Sigmoid colon (tissue), 7 donors: ENCODE data around the gene HNRNPLL. TPM values are rescaled to one million over a fixed set of nuclear protein-coding genes. Genes with fewer than 3 reads are reported as not detected.
A peak's percentile ranks its signal among the peaks of the same experiment; 100 is the strongest.

Experiments used
- DNase-seq: peaks from one replicate; pipeline ENCODE4 v3.0.0-alpha.2; 2019
- H3K27ac ChIP-seq, 4 donors: fragments of 200-600 bp; sonication (generic); one replicate each; pipeline ENCODE4 v1.5.1; 2016 to 2019; ENCODE audit warnings: mild to moderate bottlenecking in 1 of 4
- H3K27me3 ChIP-seq, 3 donors: fragments of 200-600 bp; sonication (generic); one replicate each; pipeline ENCODE4 v1.5.1; 2019; ENCODE audit warnings: mild to moderate bottlenecking in 1 of 3
- H3K36me3 ChIP-seq, 4 donors: fragments of 200-600 bp; sonication (generic); one replicate each; pipeline ENCODE4 v1.5.1; 2016 to 2019
- H3K4me1 ChIP-seq, 4 donors: fragments of 200-600 bp; sonication (generic); one replicate each; pipeline ENCODE4 v1.5.1; 2017 to 2019
- H3K4me3 ChIP-seq, 4 donors: fragments of 200-600 bp; sonication (generic); one replicate each; pipeline ENCODE4 v1.5.1; 2017 to 2019; ENCODE audit warnings: mild to moderate bottlenecking in 2 of 4, moderate library complexity in 1 of 4
- H3K9me3 ChIP-seq, 4 donors: fragments of 200-600 bp in 3 of 4; sonication (generic) in 3 of 4; one replicate each; pipeline versions ENCODE4 v1.5.1 to v1.6.1; 2013 to 2019
- EP300 ChIP-seq, 4 donors: sonication (generic); formaldehyde crosslinking; IDR thresholded peaks; one replicate each; pipeline ENCODE4 v1.6.1; 2017; ENCODE audit warnings: antibody characterized with exemption in 4 of 4
- POLR2A ChIP-seq, 2 donors: fragments of 450-650 bp; IDR thresholded peaks; one replicate each; pipeline ENCODE4 v1.6.1; 2016; ENCODE audit warnings: antibody characterized with exemption in 2 of 2, mild to moderate bottlenecking in 2 of 2, moderate library complexity in 2 of 2
- POLR2AphosphoS5 ChIP-seq, 4 donors: sonication (generic); formaldehyde crosslinking; IDR thresholded peaks; one replicate each; pipeline ENCODE4 v1.6.1; 2017; ENCODE audit warnings: antibody characterized with exemption in 4 of 4
- WGBS, 2 donors: extraction: QIAGEN DNeasy Blood & Tissue Kit; methylation state at CpG; one replicate each; pipeline ENCODE4 v1.1.7; 2013; 5-methylcytosine and 5-hydroxymethylcytosine counted together
- intact Hi-C: fragments of 100-400 bp; cut with DNase I; formaldehyde crosslinking; loops from one replicate; pipeline ENCODE4 v1.15.1; 2023
- polyA plus RNA-seq, 3 donors: library from polyadenylated mRNA; stranded (reverse); fragments of 200-250 nt; gene quantifications; one replicate each; pipeline ENCODE4 v1.2.3, GENCODE V29; 2013
- total RNA-seq, 4 donors: library from RNA; depleted of rRNA; stranded (reverse); fragments of >200 nt; gene quantifications; one replicate each; pipeline ENCODE4 v1.1.0, GENCODE V29; 2016
- TF ChIP-seq, protein P1 (sequence below), 4 experiments: fragments of 450-650 bp in 3 of 4; fragments of 200-600 bp in 1 of 4; IDR thresholded peaks; one replicate each; pipeline ENCODE4 v1.5.1; 2016 to 2019; ENCODE audit warnings: antibody characterized with exemption in 4 of 4, mild to moderate bottlenecking in 3 of 4, moderate library complexity in 2 of 4
- donor health status: healthy with polysubstance abuse.
- donor health status: Bipolar disorder and iron deficiency.
- donor health status: healthy.

HNRNPLL gene
- total and polyA plus RNA-seq, 7 donors, result 16.1 to 82.0 (median 63.7) TPM

DNA sequence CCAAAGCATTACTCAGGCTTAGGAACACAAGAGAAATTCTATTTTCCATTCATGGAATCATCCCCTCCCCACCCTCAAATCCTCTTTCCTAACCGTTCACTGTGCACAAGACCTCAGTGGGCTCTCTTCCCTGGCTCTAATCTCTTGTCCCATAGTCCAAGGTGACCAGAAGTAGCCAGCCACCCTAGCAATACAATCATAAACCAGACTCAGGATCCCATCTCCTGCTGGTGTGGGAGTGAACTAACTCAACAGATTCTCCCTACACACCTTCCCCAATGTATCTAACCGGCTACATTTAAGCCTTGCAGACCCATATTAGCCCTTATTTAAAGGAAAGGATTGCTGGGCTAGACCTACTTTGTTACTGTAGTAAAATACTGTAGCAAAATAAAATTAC lies 45.5 kb downstream of the HNRNPLL start:
- no peak overlapping the region for H3K27ac ChIP-seq
- H3K36me3 ChIP-seq, result peaks cover 0 to 30% (median 3%) of the 10 kb centered on the region in 4 donors
- intact Hi-C loops, result no loop called here
- no peak overlapping the region for H3K4me3 ChIP-seq
- H3K9me3 ChIP-seq, result no peaks in the 10 kb centered on the region
- H3K27me3 ChIP-seq, result no peaks in the 10 kb centered on the region
- no peak for DNase-seq
- WGBS, 2 donors, result 86 to 91% methylated on average over 2 of the region's 2 CpGs
- H3K4me1 ChIP-seq, result no peaks in the 10 kb centered on the region
- TF ChIP-seq POLR2A (IDR thresholded peaks at IDR 0.05), result no peak
- TF ChIP-seq, protein P1, sequence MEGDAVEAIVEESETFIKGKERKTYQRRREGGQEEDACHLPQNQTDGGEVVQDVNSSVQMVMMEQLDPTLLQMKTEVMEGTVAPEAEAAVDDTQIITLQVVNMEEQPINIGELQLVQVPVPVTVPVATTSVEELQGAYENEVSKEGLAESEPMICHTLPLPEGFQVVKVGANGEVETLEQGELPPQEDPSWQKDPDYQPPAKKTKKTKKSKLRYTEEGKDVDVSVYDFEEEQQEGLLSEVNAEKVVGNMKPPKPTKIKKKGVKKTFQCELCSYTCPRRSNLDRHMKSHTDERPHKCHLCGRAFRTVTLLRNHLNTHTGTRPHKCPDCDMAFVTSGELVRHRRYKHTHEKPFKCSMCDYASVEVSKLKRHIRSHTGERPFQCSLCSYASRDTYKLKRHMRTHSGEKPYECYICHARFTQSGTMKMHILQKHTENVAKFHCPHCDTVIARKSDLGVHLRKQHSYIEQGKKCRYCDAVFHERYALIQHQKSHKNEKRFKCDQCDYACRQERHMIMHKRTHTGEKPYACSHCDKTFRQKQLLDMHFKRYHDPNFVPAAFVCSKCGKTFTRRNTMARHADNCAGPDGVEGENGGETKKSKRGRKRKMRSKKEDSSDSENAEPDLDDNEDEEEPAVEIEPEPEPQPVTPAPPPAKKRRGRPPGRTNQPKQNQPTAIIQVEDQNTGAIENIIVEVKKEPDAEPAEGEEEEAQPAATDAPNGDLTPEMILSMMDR (IDR thresholded peaks at IDR 0.05), result no peak
- no peak for TF ChIP-seq POLR2AphosphoS5 (IDR thresholded peaks at IDR 0.05)
- TF ChIP-seq EP300 (IDR thresholded peaks at IDR 0.05), result no peak

DNA sequence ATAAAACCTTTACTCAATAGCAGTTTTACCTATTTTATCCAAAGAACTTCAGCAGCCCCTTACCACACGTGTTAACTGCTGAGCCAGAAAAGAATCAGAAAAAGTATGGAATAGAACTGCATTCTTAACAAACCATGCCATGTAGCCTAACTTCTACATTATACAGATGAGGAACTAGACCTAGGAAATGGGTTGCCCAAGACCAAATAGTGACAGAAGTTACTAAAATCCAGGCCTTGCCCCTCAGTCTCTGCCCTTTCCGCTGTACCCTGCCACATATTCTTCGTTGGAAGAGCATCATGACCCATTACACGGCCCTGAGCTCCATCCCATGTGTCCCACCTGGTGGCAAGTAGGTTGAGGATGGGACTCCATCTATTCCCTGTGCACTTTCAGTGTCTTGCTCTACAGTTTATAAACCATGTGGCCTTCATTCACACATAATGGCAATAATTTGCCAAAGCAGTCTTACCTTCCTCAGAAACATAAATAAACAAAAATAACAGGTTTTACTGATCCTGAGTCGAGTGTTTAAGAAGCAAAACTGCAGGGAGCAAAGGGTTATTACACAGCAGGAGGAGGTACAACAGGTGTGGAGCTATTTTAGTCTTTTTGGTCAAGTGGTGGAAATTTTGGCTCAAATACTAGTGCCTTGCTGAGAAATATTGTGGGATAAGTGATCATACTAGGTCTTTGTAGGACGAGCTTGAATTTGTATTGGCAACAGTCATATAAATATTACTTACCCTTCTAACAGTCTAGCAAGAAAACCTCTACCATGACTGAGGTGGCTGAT lies 46.5 kb downstream of the HNRNPLL start:
- DNase-seq, result no peak
- no peak for TF ChIP-seq EP300 (IDR thresholded peaks at IDR 0.05)
- no peak for TF ChIP-seq POLR2A (IDR thresholded peaks at IDR 0.05)
- TF ChIP-seq, protein P1 (IDR thresholded peaks at IDR 0.05), result no peak
- TF ChIP-seq POLR2AphosphoS5 (IDR thresholded peaks at IDR 0.05), result no peak
- H3K27me3 ChIP-seq, result no peaks in the 10 kb centered on the region
- H3K4me1 ChIP-seq, result no peaks in the 10 kb centered on the region
- intact Hi-C loops, result no loop called here
- 86 to 90% methylated on average over 6 of the region's 6 CpGs for WGBS, 2 donors
- no peak overlapping the region for H3K4me3 ChIP-seq
- no peaks in the 10 kb centered on the region for H3K9me3 ChIP-seq
- H3K36me3 ChIP-seq, result peaks cover 0 to 20% (median 3%) of the 10 kb centered on the region in 4 donors
- H3K27ac ChIP-seq, result no peak overlapping the region

DNA sequence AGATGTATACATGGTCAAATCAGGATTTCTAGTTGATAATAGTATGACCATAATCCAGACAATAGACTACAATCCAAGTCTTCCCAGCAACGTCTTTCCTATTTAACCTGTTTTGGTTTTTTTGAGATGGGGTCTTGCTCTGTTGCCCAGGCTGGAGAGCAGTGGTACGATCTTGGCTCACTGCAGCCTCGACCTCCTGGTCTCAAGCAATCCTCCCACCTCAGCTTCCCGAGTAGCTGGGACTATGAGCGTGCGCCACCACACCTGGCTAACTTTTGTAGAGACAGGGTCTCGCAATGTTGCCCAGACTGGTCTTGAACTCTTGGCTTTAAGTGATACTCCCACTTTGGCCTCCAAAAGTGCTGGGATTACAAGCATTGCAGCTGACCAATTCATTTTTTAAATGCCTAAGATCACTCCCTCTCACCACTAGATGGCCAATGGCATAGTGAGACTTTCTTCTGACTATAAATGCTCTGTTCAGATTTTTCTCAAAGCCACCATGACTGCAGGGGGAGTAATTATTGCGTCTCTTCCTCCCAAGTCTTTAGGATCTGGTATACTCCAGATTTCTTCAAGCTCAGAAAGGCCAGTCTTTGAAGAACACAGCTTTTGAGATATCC lies 47.6 kb downstream of the HNRNPLL start:
- no peak overlapping the region for H3K27ac ChIP-seq
- H3K4me1 ChIP-seq, result no peaks in the 10 kb centered on the region
- no peaks in the 10 kb centered on the region for H3K27me3 ChIP-seq
- TF ChIP-seq EP300 (IDR thresholded peaks at IDR 0.05) (no peak), POLR2AphosphoS5 (IDR thresholded peaks at IDR 0.05) (peak in 1 of 4 donors; percentile 23), POLR2A (IDR thresholded peaks at IDR 0.05) (no peak)
- TF ChIP-seq, protein P1 (IDR thresholded peaks at IDR 0.05), result no peak
- no peak for DNase-seq
- WGBS, 2 donors, result 96% methylated on average over 8 of the region's 8 CpGs
- no peak overlapping the region for H3K4me3 ChIP-seq
- peaks cover 0 to 9% (median 0%) of the 10 kb centered on the region in 4 donors for H3K36me3 ChIP-seq
- intact Hi-C loops, result no loop called here
- no peaks in the 10 kb centered on the region for H3K9me3 ChIP-seq

DNA sequence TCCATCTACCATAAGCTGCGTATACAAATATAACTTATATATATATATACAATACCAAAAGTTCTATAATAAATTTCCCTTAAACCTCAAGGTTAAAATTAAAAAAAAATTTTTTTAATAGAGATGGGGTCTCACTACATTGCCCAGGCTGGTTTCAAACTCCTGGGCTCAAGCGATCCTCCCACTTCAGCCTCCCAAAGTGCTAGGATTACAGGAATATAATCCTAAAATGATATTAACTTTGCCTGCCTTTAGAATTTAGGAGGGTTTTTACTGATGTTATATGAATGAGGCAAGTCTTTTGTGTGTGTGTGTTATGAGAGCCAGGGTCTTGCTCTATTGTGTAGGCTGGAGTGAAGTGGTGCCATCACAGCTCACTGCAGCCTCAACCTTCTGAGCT lies 49.2 kb downstream of the HNRNPLL start:
- DNase-seq, result no peak
- Histone ChIP-seq H3K4me1 (no peaks in the 10 kb centered on the region), H3K9me3 (no peaks in the 10 kb centered on the region), H3K27ac (no peak overlapping the region), H3K4me3 (no peak overlapping the region), H3K27me3 (no peaks in the 10 kb centered on the region), H3K36me3 (peaks cover 0 to 6% (median 0%) of the 10 kb centered on the region in 4 donors)
- WGBS, 2 donors, result 70 to 99% methylated on average over 2 of the region's 2 CpGs
- TF ChIP-seq POLR2AphosphoS5 (IDR thresholded peaks at IDR 0.05), result no peak
- TF ChIP-seq, protein P1 (IDR thresholded peaks at IDR 0.05), result no peak
- intact Hi-C loops, result no loop called here
